A549 treated with AZD9567 at 1 μM for 4 hours (cell line): ENCODE data around the gene COL16A1. TPM values are rescaled to one million over a fixed set of nuclear protein-coding genes. Genes with fewer than 3 reads are reported as not detected.

Source experiments
- total RNA-seq: library from RNA; stranded (reverse); fragments of 200-300 nt; extraction: Qiagen RNA extraction; gene quantifications from 5 replicates; pipeline ENCODE4 v1.2.3, GENCODE V29; 2022; ENCODE audit not compliant: insufficient read depth

The COL16A1 gene
- 3.3 to 4.7 TPM (median 3.7 TPM) in 4 of 5 replicates, not detected in the other for total RNA-seq

DNA sequence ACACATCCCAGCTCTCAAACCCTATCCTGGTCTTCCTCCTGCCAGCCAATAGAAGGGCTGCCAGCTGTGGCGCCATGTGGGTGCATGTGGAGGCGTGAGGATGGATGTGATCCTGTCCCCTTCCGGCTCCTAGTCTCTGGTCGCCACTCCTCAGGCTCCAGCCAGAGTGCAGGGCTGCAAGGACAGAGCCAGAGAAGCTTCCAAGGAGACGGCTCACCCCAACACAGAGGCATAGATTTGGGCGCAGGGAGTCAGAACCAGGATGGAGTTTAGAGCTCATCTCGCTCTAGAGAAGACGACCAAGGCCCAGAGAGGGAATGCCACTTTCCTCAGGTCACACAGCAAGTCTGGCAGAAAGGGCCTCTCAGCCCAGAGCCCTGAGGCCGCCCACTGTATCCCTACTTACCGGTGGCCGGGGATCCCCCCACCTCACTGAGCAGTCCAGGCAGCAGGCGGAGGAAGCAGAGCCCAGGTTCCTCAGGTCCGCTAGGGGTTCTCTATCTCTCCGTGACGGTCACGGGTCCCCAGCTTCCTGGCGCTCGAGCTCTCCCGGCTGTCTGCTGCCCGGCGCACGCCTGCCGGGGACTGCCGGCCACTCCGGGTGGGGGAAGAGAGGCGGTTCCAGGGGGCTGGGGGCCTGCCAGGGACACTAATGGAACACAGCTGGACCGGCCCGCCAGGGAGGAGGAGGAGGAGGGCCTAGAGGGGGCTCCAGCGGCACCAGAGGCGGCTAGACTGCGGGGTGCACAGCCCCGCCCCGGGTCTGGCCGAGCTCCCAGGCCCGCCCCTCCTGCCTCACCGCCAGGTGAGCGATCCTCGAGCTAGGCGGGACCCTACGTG lies at the start of gene COL16A1:
TSS of gene COL16A1 (minus strand) at position 587 of the 840 bp plus-strand sequence. CDS start 1,824 bp downstream, outside the sequence.

DNA sequence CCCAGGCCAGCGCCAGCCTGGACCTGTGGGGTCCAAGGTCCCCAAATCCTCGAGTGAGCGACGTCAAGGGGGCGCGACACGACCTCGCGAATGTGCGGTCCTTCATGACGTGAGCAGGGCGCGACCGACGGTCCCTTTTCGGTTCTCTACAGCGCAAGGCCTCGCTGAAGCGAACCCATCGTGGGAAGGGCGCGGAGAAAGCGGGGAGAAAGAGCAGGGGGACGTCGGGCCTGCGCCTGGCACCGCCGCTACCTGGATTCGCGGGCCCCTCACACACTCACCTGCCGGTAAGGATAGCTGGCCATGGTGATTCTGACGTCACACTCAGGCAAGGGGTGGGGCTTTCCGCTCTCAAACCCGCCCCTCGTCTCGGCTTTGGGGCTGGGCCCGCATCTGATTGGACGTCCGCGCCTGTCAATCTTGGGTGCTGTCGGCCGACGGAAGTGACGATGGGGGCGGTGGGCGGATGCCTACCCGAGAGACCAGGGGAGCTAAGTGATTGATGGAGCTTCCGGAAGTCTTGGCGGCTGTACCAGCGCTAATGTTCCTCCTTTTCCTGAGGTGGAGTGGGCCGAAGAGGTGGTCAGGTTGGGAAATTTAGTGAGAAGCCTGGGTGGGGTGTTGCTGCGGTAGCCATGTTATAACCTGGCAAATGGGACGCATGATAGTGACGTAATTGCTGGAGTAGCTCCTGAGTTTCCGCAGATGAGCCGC lies 59.1 kb downstream of the COL16A1 start, which contains the start of gene PEF1:
TSS of gene PEF1 (minus strand) at position 317 of the 714 bp plus-strand sequence. CDS start at position 305, 12 bp downstream.

DNA sequence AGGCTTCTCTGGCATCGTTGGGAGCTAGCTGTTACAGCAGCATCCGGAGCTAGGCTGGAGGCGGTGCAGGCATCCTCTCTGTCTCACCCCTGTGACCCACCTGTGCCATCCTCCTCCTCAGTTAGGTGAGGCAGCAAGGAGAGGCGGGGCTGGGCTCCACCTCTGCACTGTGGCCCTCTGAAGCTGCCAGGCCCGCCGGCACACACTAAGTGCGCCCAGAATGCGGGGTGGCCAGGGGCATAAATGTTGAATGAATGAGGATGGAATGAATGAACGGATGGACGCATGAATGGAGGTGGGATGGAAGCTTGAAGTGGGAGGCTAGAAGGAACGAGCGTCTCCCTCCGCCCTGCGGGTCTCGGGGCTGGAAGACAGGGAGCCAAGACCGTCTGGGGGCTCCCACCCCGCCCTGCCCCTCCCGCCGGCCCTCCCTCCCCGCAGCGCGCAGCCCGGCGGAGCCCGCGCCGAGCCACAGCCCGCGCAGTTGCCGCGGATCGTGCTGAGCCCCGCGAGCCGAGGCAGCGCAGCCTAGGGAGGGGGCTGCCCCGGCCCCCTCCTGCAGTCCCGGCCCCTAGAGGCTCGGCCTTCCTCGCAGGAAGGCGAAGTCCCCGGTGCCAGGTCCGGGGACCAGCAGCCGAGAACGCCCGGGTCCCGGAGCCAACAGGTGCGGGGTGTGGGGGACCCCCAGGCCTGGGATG lies 86.5 kb downstream of the COL16A1 start, which contains the start of gene HCRTR1:
TSS of gene HCRTR1 (plus strand) at position 472 of the 698 bp plus-strand sequence. CDS start 1,504 bp downstream, outside the sequence.

Other genes starting within 250 kb of the COL16A1 start
- 0.27 to 0.53 TPM (median 0.44 TPM) in 4 of 5 replicates, not detected in the other for gene TINAGL1, start 127.5 kb downstream of the COL16A1 start, total RNA-seq
- not detected in 5 replicates for gene HCRTR1, start 86.3 kb downstream of the COL16A1 start, total RNA-seq
- gene PEF1, start 59.1 kb downstream of the COL16A1 start, total RNA-seq, result 31.3 to 45.7 TPM (median 41.4 TPM) in 5 replicates
- 2.6 to 5.7 TPM (median 5.0 TPM) in 5 replicates for gene ADGRB2, start 60.3 kb upstream of the COL16A1 start, total RNA-seq
- gene SPOCD1, start 112.0 kb upstream of the COL16A1 start, total RNA-seq, result 0.94 to 4.0 TPM (median 3.5 TPM) in 5 replicates
- gene PTP4A2, start 234.4 kb upstream of the COL16A1 start, total RNA-seq, result 154 to 255 TPM (median 169 TPM) in 5 replicates